HCT116 (cell line): ENCODE results near the gene ARL4A. TPM values are rescaled to one million over a fixed set of nuclear protein-coding genes. Genes with fewer than 3 reads are reported as not detected.

Source experiments
- ATAC-seq: fragments of 200-7000 bp; cut with Tn5 transposase; 2 replicates; pipeline ENCODE4 v1.9.1; 2020; ENCODE audit warnings: mild to moderate bottlenecking, moderate library complexity
- BruUV-seq: library from RNA; stranded (reverse); fragments of 400-500 nt; replicated peaks from 2 replicates; lab custom pipeline; 2021; lab: Mats Ljungman, UMichigan
- CTCF ChIA-PET: fragments of 300-600 bp; sonication (Branson Sonifier 250); formaldehyde crosslinking; loops from one replicate; lab custom pipeline; 2021; ENCODE audit warnings: antibody characterized with exemption; lab: Charles Lee
- POLR2A ChIA-PET: fragments of 300-600, 350-600 bp; sonication (Branson Sonifier 250); formaldehyde crosslinking; loops from one replicate; lab custom pipeline; 2021; ENCODE audit warnings: antibody characterized with exemption; lab: Charles Lee
- RAD21 ChIA-PET, 2 experiments: fragments of 300-600 bp; sonication (Branson Sonifier 250); formaldehyde crosslinking; loops; one replicate each; lab custom pipeline; 2023; ENCODE audit warnings: low total read pairs in 2 of 2; ENCODE audit not compliant: uncharacterized antibody in 2 of 2, unreplicated experiment in 2 of 2, low non-redundant PET in 1 of 2; lab: Charles Lee
- DNase-seq: peaks from one replicate; pipeline ENCODE4 v3.0.0-alpha.2; 2010; ENCODE audit warnings: low read depth, low spot score
- H2AFZ ChIP-seq: fragments of 200-600 bp; shearing (Covaris generic), sonication (generic); 2 replicates; pipeline ENCODE4 v1.6.1; 2017; ENCODE audit warnings: low read depth, mixed run types, mixed read lengths, antibody characterized with exemption, low read length; ENCODE audit not compliant: poor library complexity, severe bottlenecking
- H3K27ac ChIP-seq: 2 replicates; pipeline ENCODE4 v1.5.1; 2012; ENCODE audit warnings: low read depth, low read length
- H3K27me3 ChIP-seq: fragments of 200-600 bp; sonication (generic); 2 replicates; pipeline ENCODE4 v1.6.1; 2016; ENCODE audit warnings: mixed run types, low read length, mixed read lengths; ENCODE audit not compliant: insufficient read depth
- H3K36me3 ChIP-seq, 2 experiments: fragments of 200-500 bp in 1 of 2; fragments of 200-600 bp in 1 of 2; sonication (Bioruptor generic) in 1 of 2; sonication (generic) in 1 of 2; 2 replicates each; pipeline versions ENCODE4 v1.5.1 to v1.6.1; 2014 to 2016; ENCODE audit warnings: low read length in 2 of 2, inconsistent platforms in 1 of 2, mixed read lengths in 1 of 2, mixed run types in 1 of 2; ENCODE audit not compliant: insufficient read depth in 2 of 2, control insufficient read depth in 1 of 2
- H3K4me1 ChIP-seq, 2 experiments: fragments of 200-600 bp in 1 of 2; sonication (generic) in 1 of 2; 2 replicates each; pipeline versions ENCODE4 v1.5.1 to v1.6.1; 2012 to 2017; ENCODE audit warnings: low read length in 2 of 2, inconsistent platforms in 1 of 2, mild to moderate bottlenecking in 1 of 2, mixed read lengths in 1 of 2, mixed run types in 1 of 2, moderate library complexity in 1 of 2; ENCODE audit not compliant: insufficient read depth in 2 of 2, control insufficient read depth in 1 of 2
- H3K4me2 ChIP-seq: fragments of 200-600 bp; sonication (generic); 2 replicates; pipeline ENCODE4 v1.6.1; 2017; ENCODE audit warnings: mixed run types, low read length, mixed read lengths
- H3K4me3 ChIP-seq, 2 experiments: fragments of 200-600 bp in 1 of 2; sonication (generic) in 1 of 2; replicated peaks in 1 of 2; 2 replicates each; pipeline ENCODE4 v1.5.1; 2011 to 2016; ENCODE audit warnings: low read length in 2 of 2, control low read depth in 1 of 2, low read depth in 1 of 2, mild to moderate bottlenecking in 1 of 2, mixed read lengths in 1 of 2, mixed run types in 1 of 2
- H3K79me2 ChIP-seq: fragments of 200-600 bp; sonication (generic); 2 replicates; pipeline ENCODE4 v1.6.1; 2017; ENCODE audit warnings: mild to moderate bottlenecking, mixed run types, low read length, moderate library complexity, mixed read lengths; ENCODE audit not compliant: insufficient read depth
- H3K9ac ChIP-seq: fragments of 200-600 bp; sonication (generic); 2 replicates; pipeline ENCODE4 v1.6.1; 2016; ENCODE audit warnings: low read length, mixed read lengths
- H3K9me2 ChIP-seq: fragments of 200-600 bp; sonication (generic), shearing (Covaris generic); 2 replicates; pipeline ENCODE4 v1.6.1; 2017; ENCODE audit warnings: mixed run types, mild to moderate bottlenecking, moderate library complexity; ENCODE audit not compliant: insufficient read depth
- H3K9me3 ChIP-seq, 2 experiments: fragments of 200-500 bp in 1 of 2; fragments of 200-600 bp in 1 of 2; sonication (Bioruptor generic) in 1 of 2; sonication (generic) in 1 of 2; 2 replicates each; pipeline ENCODE4 v1.6.1; 2014 to 2017; ENCODE audit warnings: low read length in 2 of 2, mixed read lengths in 2 of 2, inconsistent platforms in 1 of 2, low read depth in 1 of 2, mild to moderate bottlenecking in 1 of 2, mixed run types in 1 of 2, moderate library complexity in 1 of 2; ENCODE audit not compliant: control insufficient read depth in 1 of 2, insufficient read depth in 1 of 2
- H4K20me1 ChIP-seq: fragments of 200-600 bp; sonication (generic), shearing (Covaris generic); 2 replicates; pipeline ENCODE4 v1.6.1; 2017; ENCODE audit warnings: mixed run types, mild to moderate bottlenecking, moderate library complexity; ENCODE audit not compliant: insufficient read depth
- EGR1 ChIP-seq: IDR thresholded peaks from 2 replicates; pipeline ENCODE4 v1.6.1; 2012; ENCODE audit warnings: low read depth
- POLR2AphosphoS5 ChIP-seq: IDR thresholded peaks from 2 replicates; pipeline ENCODE4 v1.6.1; 2011; ENCODE audit warnings: mild to moderate bottlenecking, low read depth, low read length, moderate library complexity
- TCF7L2 ChIP-seq: IDR thresholded peaks from 2 replicates; pipeline ENCODE4 v1.7.0; 2011; ENCODE audit warnings: borderline replicate concordance, inconsistent platforms; ENCODE audit not compliant: insufficient read depth, insufficient read length; ENCODE audit errors: extremely low read depth
- intact Hi-C: fragments of 100-400 bp; cut with micrococcal nuclease; formaldehyde crosslinking; loops from 2 replicates; pipeline ENCODE4 v1.10.0; 2022
- total RNA-seq: library from RNA; stranded (reverse); gene quantifications from one replicate; pipeline ENCODE4 v1.2.1, GENCODE V29; 2021; ENCODE audit not compliant: unreplicated experiment
- TF ChIP-seq, protein P1 (sequence below), 3 experiments: fragments of 200-600 bp in 1 of 3; sonication (generic) in 1 of 3; IDR thresholded peaks in 2 of 3; conservative IDR thresholded peaks in 1 of 3; 2 replicates each; pipeline ENCODE4 v1.5.1; 2012 to 2017; ENCODE audit warnings: low read depth in 2 of 3, low read length in 2 of 3, antibody characterized with exemption in 1 of 3, borderline replicate concordance in 1 of 3, control low read depth in 1 of 3, mild to moderate bottlenecking in 1 of 3, mixed read lengths in 1 of 3, mixed run types in 1 of 3, moderate library complexity in 1 of 3; ENCODE audit not compliant: insufficient read depth in 1 of 3

ARL4A gene
- total RNA-seq, 1 experiment from 2014 or later = 44.6 TPM

DNA sequence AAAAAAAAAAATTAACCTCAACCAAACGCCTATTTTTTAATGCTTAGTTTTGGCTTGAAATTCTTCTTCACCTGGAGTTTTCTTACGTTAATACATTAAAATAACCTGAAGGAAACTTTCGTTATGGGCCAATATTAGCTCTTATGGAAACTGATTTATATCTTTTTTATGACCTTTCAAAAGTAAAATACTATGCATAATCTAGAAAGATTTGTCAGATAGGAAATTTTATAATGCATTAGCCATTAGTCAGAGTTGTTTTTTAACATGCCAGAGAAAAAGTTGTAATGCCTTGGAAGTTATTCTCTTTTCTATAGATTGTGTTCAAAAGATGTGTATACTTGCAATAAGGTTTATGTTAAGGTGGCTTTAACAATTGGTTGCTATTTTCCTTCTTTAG lies 34.3 kb upstream of the ARL4A start:
- intact Hi-C loops = no loop called here
- Histone ChIP-seq H3K4me3 (no peak overlapping the region), H3K36me3 (no peaks in the 10 kb centered on the region), H3K27me3 (no peaks in the 10 kb centered on the region), H3K79me2 (no peaks in the 10 kb centered on the region), H3K9me3 (no peaks in the 10 kb centered on the region), H3K4me2 (peak overlapping the region; percentile 26; the same call in 1 of the 2 replicates), H3K9ac (no peak overlapping the region), H3K4me1 (peaks cover 18 to 30% of the 10 kb centered on the region in 2 experiments), H4K20me1 (no peaks in the 10 kb centered on the region), H3K9me2 (no peaks in the 10 kb centered on the region), H2AFZ (peak overlapping the region; percentile 10), H3K27ac (no peak overlapping the region)
- TF ChIP-seq, protein P1, sequence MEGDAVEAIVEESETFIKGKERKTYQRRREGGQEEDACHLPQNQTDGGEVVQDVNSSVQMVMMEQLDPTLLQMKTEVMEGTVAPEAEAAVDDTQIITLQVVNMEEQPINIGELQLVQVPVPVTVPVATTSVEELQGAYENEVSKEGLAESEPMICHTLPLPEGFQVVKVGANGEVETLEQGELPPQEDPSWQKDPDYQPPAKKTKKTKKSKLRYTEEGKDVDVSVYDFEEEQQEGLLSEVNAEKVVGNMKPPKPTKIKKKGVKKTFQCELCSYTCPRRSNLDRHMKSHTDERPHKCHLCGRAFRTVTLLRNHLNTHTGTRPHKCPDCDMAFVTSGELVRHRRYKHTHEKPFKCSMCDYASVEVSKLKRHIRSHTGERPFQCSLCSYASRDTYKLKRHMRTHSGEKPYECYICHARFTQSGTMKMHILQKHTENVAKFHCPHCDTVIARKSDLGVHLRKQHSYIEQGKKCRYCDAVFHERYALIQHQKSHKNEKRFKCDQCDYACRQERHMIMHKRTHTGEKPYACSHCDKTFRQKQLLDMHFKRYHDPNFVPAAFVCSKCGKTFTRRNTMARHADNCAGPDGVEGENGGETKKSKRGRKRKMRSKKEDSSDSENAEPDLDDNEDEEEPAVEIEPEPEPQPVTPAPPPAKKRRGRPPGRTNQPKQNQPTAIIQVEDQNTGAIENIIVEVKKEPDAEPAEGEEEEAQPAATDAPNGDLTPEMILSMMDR (IDR thresholded peaks at IDR 0.05 in 2 of 3, conservative IDR thresholded peaks at IDR 0.05 in 1 of 3; ENCODE audit: borderline replicate concordance in 1 of 3, insufficient read depth in 1 of 3, low read depth in 2 of 3, low read length in 2 of 3) = no peak
- no peak for TF ChIP-seq POLR2AphosphoS5
- no peak for TF ChIP-seq EGR1
- POLR2A ChIA-PET = no interaction called here
- no TSS peak for BruUV-seq
- ATAC-seq (no peak), DNase-seq (no peak)
- RAD21 ChIA-PET = no interaction called here
- CTCF ChIA-PET = interaction anchor here (1.1 kb wide), 1 partner anchor 14 kb away, joined by 3 read pairs; no protein-coding TSS in a partner anchor

DNA sequence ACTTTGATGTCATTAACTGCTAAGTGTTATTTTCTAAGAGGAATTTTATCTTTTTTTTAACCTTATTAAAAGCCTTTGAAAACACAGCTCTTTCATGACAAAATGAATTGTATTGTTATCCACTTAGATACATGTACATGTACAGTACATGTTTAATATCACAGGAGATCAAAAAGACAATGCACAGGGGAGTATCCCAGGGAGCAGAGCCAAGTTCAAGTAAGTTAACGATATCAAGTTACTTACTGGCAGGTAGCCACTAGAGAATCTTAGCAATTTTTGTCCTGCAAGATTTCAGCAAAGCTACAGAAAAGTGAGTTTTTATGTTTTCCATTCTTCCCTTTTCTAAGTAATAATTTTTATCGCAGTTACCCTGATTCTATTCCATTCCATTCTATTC lies 33.9 kb upstream of the ARL4A start:
- Histone ChIP-seq H3K36me3 (no peaks in the 10 kb centered on the region), H4K20me1 (no peaks in the 10 kb centered on the region), H3K27ac (no peak overlapping the region), H2AFZ (peak overlapping the region; percentile 10), H3K9me2 (no peaks in the 10 kb centered on the region), H3K9ac (no peak overlapping the region), H3K27me3 (no peaks in the 10 kb centered on the region), H3K9me3 (no peaks in the 10 kb centered on the region), H3K79me2 (no peaks in the 10 kb centered on the region), H3K4me3 (no peak overlapping the region), H3K4me2 (peak overlapping the region; percentile 26; the same call in 1 of the 2 replicates), H3K4me1 (peaks cover 17 to 26% of the 10 kb centered on the region in 2 experiments)
- no peak for DNase-seq
- POLR2A ChIA-PET = no interaction called here
- CTCF ChIA-PET = interaction anchor here (1.1 kb wide), 1 partner anchor 15 kb away, joined by 3 read pairs; no protein-coding TSS in a partner anchor
- peak; percentile 64 for TF ChIP-seq TCF7L2
- TF ChIP-seq, protein P1 (IDR thresholded peaks at IDR 0.05 in 2 of 3, conservative IDR thresholded peaks at IDR 0.05 in 1 of 3; ENCODE audit: borderline replicate concordance in 1 of 3, insufficient read depth in 1 of 3, low read depth in 2 of 3, low read length in 2 of 3) = no peak
- intact Hi-C loops = no loop called here
- RAD21 ChIA-PET = no interaction called here
- no peak for ATAC-seq
- no TSS peak for BruUV-seq
